Activated CD4-positive, alpha-beta T cell treated with anti-CD3 and anti-CD28 coated beads, Interleukin-2, amount 10 ng/mL, durations not matched to agents 7 days and 5 days (primary cell): Measurements from ENCODE around the gene CYLD. TPM values are rescaled to one million over a fixed set of nuclear protein-coding genes. Genes with fewer than 3 reads are reported as not detected.

Experiments used
- CTCF ChIA-PET: fragments of 350-600 bp; sonication (Branson Sonifier 250); formaldehyde crosslinking; loops from one replicate; lab custom pipeline; 2021; ENCODE audit warnings: antibody characterized with exemption; lab: Charles Lee
- POLR2A ChIA-PET: fragments of 350-600 bp; sonication (Branson Sonifier 250); formaldehyde crosslinking; loops from one replicate; lab custom pipeline; 2021; ENCODE audit warnings: antibody characterized with exemption; lab: Charles Lee
- DNase-seq: peaks from one replicate; pipeline ENCODE4 v3.0.0-alpha.2; 2020
- H3K27ac Mint-ChIP-seq: one replicate; pipeline ENCODE4 v1.8.0; 2021; ENCODE audit warnings: mild to moderate bottlenecking, moderate library complexity, mixed read lengths
- H3K27me3 Mint-ChIP-seq: one replicate; pipeline ENCODE4 v1.8.0; 2021; ENCODE audit warnings: mixed read lengths
- H3K36me3 Mint-ChIP-seq: one replicate; pipeline ENCODE4 v1.8.0; 2021; ENCODE audit warnings: low read depth, mixed read lengths
- H3K4me1 Mint-ChIP-seq: one replicate; pipeline ENCODE4 v1.8.0; 2021; ENCODE audit warnings: mixed read lengths
- H3K4me3 Mint-ChIP-seq: one replicate; pipeline ENCODE4 v1.8.0; 2021; ENCODE audit warnings: mild to moderate bottlenecking, moderate library complexity, mixed read lengths
- H3K9me3 Mint-ChIP-seq: one replicate; pipeline ENCODE4 v1.8.0; 2021; ENCODE audit warnings: mixed read lengths
- total RNA-seq, 2 experiments: library from RNA; stranded (reverse); gene quantifications; one replicate each; pipeline ENCODE4 v1.2.3, GENCODE V29; 2021

The CYLD gene
- total RNA-seq, 2 experiments from 2014 or later = 200 to 222 TPM

GRCh38 chr16:50731130-50731988 is 10.5 kb upstream of the CYLD start:
- Mint-ChIP-seq H3K27ac (peak overlapping the region; percentile 84), H3K4me3 (no peak overlapping the region), H3K4me1 (peaks cover 26% of the 10 kb centered on the region), H3K9me3 (peaks cover 10% of the 10 kb centered on the region), H3K27me3 (no peaks in the 10 kb centered on the region), H3K36me3 (peaks cover 25% of the 10 kb centered on the region)
- POLR2A ChIA-PET = interaction anchor here (1.0 kb wide), 1 partner anchor 10 kb away, joined by 3 read pairs; the partner anchor contains the start of gene CYLD
- CTCF ChIA-PET = interaction anchor here (1.3 to 1.8 kb wide), 2 partner anchors 11 to 34 kb away, joined by 3 to 4 read pairs; no protein-coding TSS in a partner anchor
- peak; percentile 44 for DNase-seq

GRCh38 chr16:50731989-50732832 is 9.7 kb upstream of the CYLD start:
- peak overlapping the region; percentile 84 for H3K27ac Mint-ChIP-seq
- peaks cover 22% of the 10 kb centered on the region for H3K36me3 Mint-ChIP-seq
- H3K27me3 Mint-ChIP-seq = no peaks in the 10 kb centered on the region
- ChIA-PET POLR2A (no interaction called here), CTCF (interaction anchor here (1.3 kb wide), 1 partner anchor 12 kb away, joined by 3 read pairs; no protein-coding TSS in a partner anchor)
- no peak for DNase-seq
- no peak overlapping the region for H3K4me3 Mint-ChIP-seq
- H3K9me3 Mint-ChIP-seq = peaks cover 10% of the 10 kb centered on the region
- H3K4me1 Mint-ChIP-seq = peaks cover 26% of the 10 kb centered on the region

- DNase-seq = no peak
- no peaks in the 10 kb centered on the region for H3K27me3 Mint-ChIP-seq
- H3K27ac Mint-ChIP-seq = no peak overlapping the region
- ChIA-PET POLR2A (no interaction called here), CTCF (no interaction called here)
- peaks cover 24% of the 10 kb centered on the region for H3K36me3 Mint-ChIP-seq
- H3K4me1 Mint-ChIP-seq = peaks cover 26% of the 10 kb centered on the region
- peaks cover 8% of the 10 kb centered on the region for H3K9me3 Mint-ChIP-seq
- H3K4me3 Mint-ChIP-seq = no peak overlapping the region
Measured at GRCh38 chr16:50733468-50733867, 8.4 kb upstream of the CYLD start.

GRCh38 chr16:50735629-50736122 is 6.2 kb upstream of the CYLD start:
- H3K4me1 Mint-ChIP-seq = peaks cover 34% of the 10 kb centered on the region
- CTCF ChIA-PET = interaction anchor here (0.8 to 1.7 kb wide), 5 partner anchors 10 to 71 kb away, joined by 3 to 11 read pairs (median 3); no protein-coding TSS in a partner anchor
- no peak for DNase-seq
- H3K9me3 Mint-ChIP-seq = no peaks in the 10 kb centered on the region
- no peak overlapping the region for H3K27ac Mint-ChIP-seq
- H3K27me3 Mint-ChIP-seq = no peaks in the 10 kb centered on the region
- peaks cover 27% of the 10 kb centered on the region for H3K36me3 Mint-ChIP-seq
- H3K4me3 Mint-ChIP-seq = no peak overlapping the region
- POLR2A ChIA-PET = no interaction called here

GRCh38 chr16:50736448-50736847 is 5.4 kb upstream of the CYLD start:
- POLR2A ChIA-PET = no interaction called here
- CTCF ChIA-PET = interaction anchor here (1.0 to 1.7 kb wide), 5 partner anchors 11 to 373 kb away, joined by 3 to 11 read pairs (median 3); no protein-coding TSS in a partner anchor
- H3K27ac Mint-ChIP-seq = no peak overlapping the region
- no peak for DNase-seq
- no peak overlapping the region for H3K4me3 Mint-ChIP-seq
- H3K4me1 Mint-ChIP-seq = peaks cover 33% of the 10 kb centered on the region
- H3K36me3 Mint-ChIP-seq = peaks cover 27% of the 10 kb centered on the region
- no peaks in the 10 kb centered on the region for H3K9me3 Mint-ChIP-seq
- H3K27me3 Mint-ChIP-seq = no peaks in the 10 kb centered on the region

- H3K4me3 Mint-ChIP-seq = no peak overlapping the region
- H3K27me3 Mint-ChIP-seq = no peaks in the 10 kb centered on the region
- peaks cover 27% of the 10 kb centered on the region for H3K36me3 Mint-ChIP-seq
- H3K9me3 Mint-ChIP-seq = no peaks in the 10 kb centered on the region
- ChIA-PET CTCF (interaction anchor here (1.0 to 1.8 kb wide), 5 partner anchors 13 to 374 kb away, joined by 3 to 10 read pairs (median 4); no protein-coding TSS in a partner anchor), POLR2A (no interaction called here)
- no peak for DNase-seq
- peaks cover 25% of the 10 kb centered on the region for H3K4me1 Mint-ChIP-seq
- no peak overlapping the region for H3K27ac Mint-ChIP-seq
Measured at GRCh38 chr16:50737420-50737959, 4.4 kb upstream of the CYLD start.

- no peak for DNase-seq
- H3K36me3 Mint-ChIP-seq = peaks cover 41% of the 10 kb centered on the region
- no peak overlapping the region for H3K4me3 Mint-ChIP-seq
- H3K9me3 Mint-ChIP-seq = no peaks in the 10 kb centered on the region
- no peak overlapping the region for H3K27ac Mint-ChIP-seq
- peaks cover 27% of the 10 kb centered on the region for H3K4me1 Mint-ChIP-seq
- ChIA-PET POLR2A (no interaction called here), CTCF (interaction anchor here (1.5 to 1.8 kb wide), 3 partner anchors 23 to 67 kb away, joined by 4 to 10 read pairs (median 4); no protein-coding TSS in a partner anchor)
- H3K27me3 Mint-ChIP-seq = no peaks in the 10 kb centered on the region
Measured at GRCh38 chr16:50739031-50739430, 2.9 kb upstream of the CYLD start.

- POLR2A ChIA-PET = interaction anchor here (0.8 to 4.0 kb wide), 2 partner anchors 74 to 75 kb away, joined by 3 to 13 read pairs; no protein-coding TSS in a partner anchor
- DNase-seq = no peak
- Mint-ChIP-seq H3K9me3 (no peaks in the 10 kb centered on the region), H3K27ac (peak overlapping the region; percentile 98), H3K4me3 (peak overlapping the region; percentile 80), H3K4me1 (peaks cover 35% of the 10 kb centered on the region), H3K36me3 (peaks cover 51% of the 10 kb centered on the region), H3K27me3 (no peaks in the 10 kb centered on the region)
- CTCF ChIA-PET = interaction anchor here (1.0 to 1.4 kb wide), 3 partner anchors 11 to 474 kb away, joined by 3 to 8 read pairs (median 6); no protein-coding TSS in a partner anchor
Measured at GRCh38 chr16:50740736-50741135, 1.1 kb upstream of the CYLD start.

- Mint-ChIP-seq H3K4me1 (peaks cover 37% of the 10 kb centered on the region), H3K9me3 (no peaks in the 10 kb centered on the region)
- POLR2A ChIA-PET = interaction anchor here (0.6 to 4.0 kb wide), 6 partner anchors 10 to 414 kb away, joined by 3 to 13 read pairs (median 3); no protein-coding TSS in a partner anchor
Measured at GRCh38 chr16:50741225-50741780, 583 bp upstream of the CYLD start.

GRCh38 chr16:50742576-50743200 is 802 bp downstream of the CYLD start:
- Mint-ChIP-seq H3K27ac (peak overlapping the region; percentile 88), H3K36me3 (peaks cover 54% of the 10 kb centered on the region), H3K9me3 (no peaks in the 10 kb centered on the region), H3K27me3 (no peaks in the 10 kb centered on the region), H3K4me1 (peaks cover 44% of the 10 kb centered on the region), H3K4me3 (peak overlapping the region; percentile 95)
- CTCF ChIA-PET = interaction anchor here (2.2 kb wide), 1 partner anchor 15 kb away, joined by 12 read pairs; no protein-coding TSS in a partner anchor
- peak; percentile 65 for DNase-seq
- POLR2A ChIA-PET = interaction anchor here (1.0 to 4.0 kb wide), 2 partner anchors 71 to 76 kb away, joined by 3 to 13 read pairs; no protein-coding TSS in a partner anchor

More at GRCh38 chr16:50741225-50741780, 583 bp upstream of the CYLD start:
- CTCF ChIA-PET = interaction anchor here (0.6 to 1.4 kb wide), 5 partner anchors 12 to 528 kb away, joined by 3 to 8 read pairs (median 4); no protein-coding TSS in a partner anchor
- Mint-ChIP-seq H3K27ac (peak overlapping the region; percentile 98), H3K36me3 (peaks cover 50% of the 10 kb centered on the region), H3K4me3 (peak overlapping the region; percentile 80), H3K27me3 (no peaks in the 10 kb centered on the region)
- no peak for DNase-seq
